B cell (primary cell): ENCODE results near the gene DMRTC1B. TPM values are rescaled to one million over a fixed set of nuclear protein-coding genes. Genes with fewer than 3 reads are reported as not detected.
"Not testable (repeated sequence)": the region's sequence is repeated elsewhere in the genome, so short reads cannot be mapped to it uniquely, and the experiment has no call there.

Source experiments
- ATAC-seq: fragments of 200-7000 bp; cut with Tn5 transposase; one replicate; pipeline ENCODE4 v1.10.0; 2021; ENCODE audit warnings: low read depth, mild to moderate bottlenecking, moderate number of reproducible peaks, moderate library complexity
- CTCF ChIA-PET: fragments of 350-600 bp; sonication (Branson Sonifier 250); formaldehyde crosslinking; loops from one replicate; lab custom pipeline; 2021; ENCODE audit warnings: antibody characterized with exemption, inconsistent platforms; lab: Charles Lee
- POLR2A ChIA-PET: fragments of 350-600 bp; sonication (Branson Sonifier 250); formaldehyde crosslinking; loops from one replicate; lab custom pipeline; 2021; ENCODE audit warnings: antibody characterized with exemption; lab: Charles Lee
- DNase-seq: peaks from one replicate; pipeline ENCODE4 v3.0.0; 2013
- H2AFZ ChIP-seq: 2 replicates; pipeline ENCODE4 v1.6.1; 2012; ENCODE audit warnings: mild to moderate bottlenecking, low read depth, low read length; ENCODE audit not compliant: insufficient read depth, poor library complexity, severe bottlenecking
- H3K27ac ChIP-seq, 2 donors: 1 replicate in 1 of 2; 2 replicates in 1 of 2; pipeline ENCODE4 v1.5.1; 2012 to 2013; ENCODE audit warnings: low read length in 2 of 2, mild to moderate bottlenecking in 2 of 2, moderate library complexity in 1 of 2
- H3K27me3 ChIP-seq, 4 experiments: fragments of 200-600 bp in 1 of 4; sonication (generic) in 1 of 4; replicated peaks in 1 of 4; 1 replicate in 2 of 4; 2 replicates in 2 of 4; pipeline versions ENCODE4 v1.6.1 to v1.7.0; 2013 to 2016; ENCODE audit warnings: low read length in 3 of 4, mild to moderate bottlenecking in 2 of 4, mixed read lengths in 1 of 4, moderate library complexity in 1 of 4; ENCODE audit not compliant: insufficient read depth in 4 of 4, control insufficient read depth in 3 of 4; ENCODE audit errors: control extremely low read depth in 1 of 4
- H3K36me3 ChIP-seq, 2 experiments: replicated peaks in 1 of 2; 1 replicate in 1 of 2; 2 replicates in 1 of 2; pipeline versions ENCODE4 v1.6.1 to v1.7.1; 2013; ENCODE audit warnings: low read length in 1 of 2; ENCODE audit not compliant: insufficient read depth in 2 of 2, control insufficient read depth in 1 of 2; ENCODE audit errors: control extremely low read depth in 1 of 2, extremely low read depth in 1 of 2
- H3K4me1 ChIP-seq, 2 donors: fragments of 200-600 bp in 1 of 2; sonication (generic) in 1 of 2; 1 replicate in 1 of 2; 2 replicates in 1 of 2; pipeline versions ENCODE4 v1.5.1 to v1.6.1; 2013 to 2017; ENCODE audit warnings: low read length in 2 of 2; ENCODE audit not compliant: control insufficient read depth in 2 of 2, insufficient read depth in 2 of 2
- H3K4me2 ChIP-seq: replicated peaks from 2 replicates; pipeline ENCODE3; 2012; ENCODE audit warnings: mild to moderate bottlenecking, low read depth, low read length; ENCODE audit not compliant: poor library complexity, severe bottlenecking
- H3K4me3 ChIP-seq, 5 experiments: fragments of 200-600 bp in 1 of 5; sonication (generic) in 1 of 5; 1 replicate in 3 of 5; 2 replicates in 2 of 5; pipeline versions ENCODE4 v1.5.1 to v1.7.0; 2011 to 2016; ENCODE audit warnings: low read length in 4 of 5, mild to moderate bottlenecking in 4 of 5, low read depth in 2 of 5, control low read depth in 1 of 5, moderate library complexity in 1 of 5; ENCODE audit not compliant: insufficient read depth in 1 of 5; ENCODE audit errors: control extremely low read depth in 1 of 5, extremely low read depth in 1 of 5
- H3K79me2 ChIP-seq: fragments of 200-600 bp; sonication (generic); one replicate; pipeline ENCODE4 v1.6.0; 2016; ENCODE audit warnings: low read length; ENCODE audit not compliant: control insufficient read depth, insufficient read depth
- H3K9ac ChIP-seq: fragments of 200-600 bp; sonication (generic); 2 replicates; pipeline ENCODE4 v1.6.1; 2017; ENCODE audit warnings: mild to moderate bottlenecking, low read length, moderate library complexity
- H3K9me3 ChIP-seq, 3 donors: one replicate each; pipeline versions ENCODE4 v1.6.1 to v1.7.1; 2013; ENCODE audit warnings: low read length in 2 of 3; ENCODE audit not compliant: control insufficient read depth in 2 of 3, insufficient read depth in 1 of 3; ENCODE audit errors: control extremely low read depth in 1 of 3
- H4K20me1 ChIP-seq: 2 replicates; pipeline ENCODE4 v1.6.0; 2012; ENCODE audit warnings: mild to moderate bottlenecking, low read length; ENCODE audit not compliant: insufficient read depth, control insufficient read depth, poor library complexity, severe bottlenecking
- H3K27ac Mint-ChIP-seq: one replicate; pipeline ENCODE4 v1.8.0; 2021; ENCODE audit warnings: mixed read lengths
- H3K27me3 Mint-ChIP-seq: one replicate; pipeline ENCODE4 v1.8.0; 2021; ENCODE audit warnings: mixed read lengths
- H3K4me1 Mint-ChIP-seq: one replicate; pipeline ENCODE4 v1.8.0; 2021; ENCODE audit warnings: mixed read lengths
- H3K4me3 Mint-ChIP-seq: one replicate; pipeline ENCODE4 v1.8.0; 2021; ENCODE audit warnings: mixed read lengths
- H3K9me3 Mint-ChIP-seq: one replicate; pipeline ENCODE4 v1.8.0; 2022; ENCODE audit warnings: mixed read lengths; ENCODE audit not compliant: insufficient read depth
- CTCF ChIP-seq: fragments of 200-600 bp; IDR thresholded peaks from one replicate; pipeline ENCODE4 v1.8.0; 2022; ENCODE audit warnings: antibody characterized with exemption, mild to moderate bottlenecking
- EZH2 ChIP-seq: IDR thresholded peaks from 2 replicates; pipeline ENCODE4 v1.6.1; 2012; ENCODE audit warnings: borderline replicate concordance, low read depth, mild to moderate bottlenecking, moderate library complexity, low read length; ENCODE audit not compliant: insufficient read depth, poor library complexity, severe bottlenecking
- WGBS: methylation state at CpG from one replicate; pipeline ENCODE4 v1.1.5; 2013; ENCODE audit warnings: missing lambda C conversion rate; ENCODE audit not compliant: insufficient coverage; 5-methylcytosine and 5-hydroxymethylcytosine counted together
- intact Hi-C: fragments of 100-400 bp; cut with micrococcal nuclease; formaldehyde crosslinking; loops from one replicate; pipeline ENCODE4 v1.10.0; 2022
- polyA minus RNA-seq: library from RNA; depleted of rRNA, polyadenylated mRNA; stranded (reverse); fragments of >200 nt; gene quantifications from 2 replicates; pipeline ENCODE4 v1.2.3, GENCODE V29; 2012
- polyA plus RNA-seq: library from polyadenylated mRNA; depleted of rRNA; stranded (reverse); fragments of >200 nt; gene quantifications from 2 replicates; pipeline ENCODE4 v1.2.3, GENCODE V29; 2012
- total RNA-seq, 2 donors: library from RNA; stranded (reverse); fragments of 120-200 nt in 1 of 2; gene quantifications; 1 replicate in 1 of 2; 2 replicates in 1 of 2; pipeline versions ENCODE4 v1.2.3 to v1.2.4, GENCODE V29; 2013 to 2022

The DMRTC1B gene
- total RNA-seq (2.2 and 2.4 TPM in 2 replicates), polyA plus RNA-seq (2.7 and 3.3 TPM in 2 replicates), polyA minus RNA-seq (1.0 TPM in 1 of 2 replicates, not detected in the other)
- total RNA-seq (2013): 0.35 TPM

GRCh38 chrX:72776653-72777466, at the start of gene DMRTC1B:
TSS of gene DMRTC1B (plus strand) at chrX:72776890. CDS start at chrX:72845136, 68,246 bp downstream.
- H3K4me2 ChIP-seq, DNase-seq, CTCF ChIA-PET, H3K9ac ChIP-seq, H3K36me3 ChIP-seq, H3K27me3 ChIP-seq, H3K27me3 Mint-ChIP-seq, H3K4me1 Mint-ChIP-seq, H3K4me3 ChIP-seq, H4K20me1 ChIP-seq, H3K27ac ChIP-seq, H3K9me3 Mint-ChIP-seq, H2AFZ ChIP-seq, intact Hi-C loops, H3K4me3 Mint-ChIP-seq, H3K27ac Mint-ChIP-seq, POLR2A ChIA-PET, H3K9me3 ChIP-seq, H3K79me2 ChIP-seq, H3K4me1 ChIP-seq: not testable (repeated sequence)
- no CpG with 5 or more reads among the region's 44 CpGs for WGBS
- ATAC-seq: peak; percentile 87

- no peaks in the 10 kb centered on the region for H3K9me3 ChIP-seq
- H3K79me2 ChIP-seq: no peaks in the 10 kb centered on the region
- CTCF ChIA-PET: no interaction called here
- POLR2A ChIA-PET: no interaction called here
- H3K27me3 ChIP-seq: peaks cover 0 to 3% (median 0%) of the 10 kb centered on the region in 4 experiments
- H3K27ac ChIP-seq: no peak overlapping the region
- no peaks in the 10 kb centered on the region for H3K4me1 ChIP-seq
- no peak overlapping the region for H3K4me3 ChIP-seq
- no CpG with 5 or more reads among the region's 7 CpGs for WGBS
- no peaks in the 10 kb centered on the region for H3K36me3 ChIP-seq
- no peaks in the 10 kb centered on the region for H3K4me1 Mint-ChIP-seq
- TF ChIP-seq EZH2 (no peak), CTCF (no peak)
- H3K9ac ChIP-seq: no peak overlapping the region
- no peak overlapping the region for H3K4me3 Mint-ChIP-seq
- intact Hi-C loops: no loop called here
- no peak overlapping the region for H2AFZ ChIP-seq
- H4K20me1 ChIP-seq: no peaks in the 10 kb centered on the region
- no peaks in the 10 kb centered on the region for H3K9me3 Mint-ChIP-seq
- peaks cover 5% of the 10 kb centered on the region for H3K27me3 Mint-ChIP-seq
- no peak overlapping the region for H3K27ac Mint-ChIP-seq
- DNase-seq: no peak
- H3K4me2 ChIP-seq: no peak overlapping the region
- ATAC-seq: no peak
Observed at GRCh38 chrX:72727846-72728245, 48.8 kb upstream of the DMRTC1B start.

GRCh38 chrX:72733636-72734035, 43.1 kb upstream of the DMRTC1B start:
- H4K20me1 ChIP-seq, H3K4me1 ChIP-seq, H3K27me3 ChIP-seq, H3K79me2 ChIP-seq, H3K4me3 Mint-ChIP-seq, H3K9me3 ChIP-seq, POLR2A ChIA-PET, H3K4me2 ChIP-seq, H3K36me3 ChIP-seq, H3K4me1 Mint-ChIP-seq, ATAC-seq, H2AFZ ChIP-seq, H3K9ac ChIP-seq, H3K27ac ChIP-seq, H3K27ac Mint-ChIP-seq, intact Hi-C loops, H3K9me3 Mint-ChIP-seq, CTCF ChIA-PET, H3K4me3 ChIP-seq, DNase-seq: not testable (repeated sequence)
- WGBS: no CpG with 5 or more reads among the region's 8 CpGs
- H3K27me3 Mint-ChIP-seq: peaks cover 12% of the 10 kb centered on the region
